UCSD-AML1 (cell line): Measurements from ENCODE around the gene KCNAB1.
A peak's percentile ranks its signal among the peaks of the same experiment; 100 is the strongest.

Experiments
- DNase-seq: peaks from one replicate; lab custom pipeline; 2025; ENCODE audit not compliant: unreplicated experiment; lab: John Stamatoyannopoulos, UW

KCNAB1 gene

DNA sequence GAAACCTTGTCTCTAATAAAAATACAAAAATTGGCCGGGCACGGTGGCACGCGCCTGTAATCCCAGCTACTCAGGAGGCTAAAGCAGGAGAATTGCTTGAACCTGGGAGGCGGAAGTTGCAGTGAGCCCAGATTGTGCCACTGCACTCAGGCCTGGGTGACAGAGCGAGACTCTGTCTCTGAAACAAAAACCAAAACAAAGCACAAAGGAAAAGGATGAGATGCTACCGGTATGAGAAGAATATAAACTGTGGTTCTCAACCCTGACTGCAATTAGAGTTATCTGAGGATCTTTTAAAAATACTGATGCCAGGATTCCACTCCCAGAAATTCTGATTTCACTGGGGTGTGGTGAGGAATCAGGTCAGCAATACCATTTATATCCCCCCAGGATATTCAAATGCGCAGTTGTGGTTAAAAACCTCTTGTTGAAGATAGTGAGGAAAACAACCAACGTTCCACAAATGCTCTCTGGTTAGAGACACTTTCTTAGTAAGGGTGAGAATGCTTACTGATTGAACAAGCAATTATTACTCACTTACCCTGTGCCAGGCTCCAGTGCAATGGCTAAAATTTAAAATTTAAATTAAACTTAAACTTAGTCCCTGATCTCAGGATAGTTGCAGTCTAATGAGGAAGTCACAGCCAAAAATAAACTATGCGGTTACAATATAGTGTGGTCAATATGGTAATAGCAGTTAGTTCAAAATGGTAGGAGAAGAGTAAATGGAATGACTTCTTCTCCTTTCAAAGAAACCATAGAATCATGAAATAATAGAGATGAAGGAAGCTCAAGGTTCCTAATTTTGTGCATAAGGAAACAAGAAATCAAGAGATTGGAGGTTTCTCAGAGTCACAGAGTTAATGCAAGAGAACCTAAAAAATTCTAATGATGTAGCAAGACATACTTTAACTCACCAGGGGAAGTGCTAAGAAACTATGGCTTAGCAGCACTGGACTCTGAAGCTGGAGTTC is 325.0 kb downstream of the KCNAB1 start:
- no peak for DNase-seq

DNA sequence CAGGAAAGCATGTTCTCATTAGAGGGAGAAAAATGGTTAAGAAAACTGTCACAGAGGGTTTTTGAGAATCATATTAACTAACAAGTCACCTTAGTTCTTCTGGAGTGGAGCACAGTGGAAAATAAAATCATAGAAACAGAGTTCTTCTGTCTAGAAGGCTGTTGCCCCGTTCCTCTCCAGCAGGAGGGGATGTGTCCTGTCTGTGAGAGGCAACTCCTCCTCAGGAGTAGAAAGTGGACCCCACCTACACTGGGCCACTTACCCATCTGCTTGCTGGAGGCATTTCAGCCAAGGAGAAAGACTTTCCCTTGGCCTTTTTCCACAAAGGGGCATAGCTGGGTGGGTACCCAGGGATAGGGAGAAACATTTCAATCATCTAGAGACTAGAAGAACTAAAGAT is 327.9 kb downstream of the KCNAB1 start:
- DNase-seq = peak; percentile 13

DNA sequence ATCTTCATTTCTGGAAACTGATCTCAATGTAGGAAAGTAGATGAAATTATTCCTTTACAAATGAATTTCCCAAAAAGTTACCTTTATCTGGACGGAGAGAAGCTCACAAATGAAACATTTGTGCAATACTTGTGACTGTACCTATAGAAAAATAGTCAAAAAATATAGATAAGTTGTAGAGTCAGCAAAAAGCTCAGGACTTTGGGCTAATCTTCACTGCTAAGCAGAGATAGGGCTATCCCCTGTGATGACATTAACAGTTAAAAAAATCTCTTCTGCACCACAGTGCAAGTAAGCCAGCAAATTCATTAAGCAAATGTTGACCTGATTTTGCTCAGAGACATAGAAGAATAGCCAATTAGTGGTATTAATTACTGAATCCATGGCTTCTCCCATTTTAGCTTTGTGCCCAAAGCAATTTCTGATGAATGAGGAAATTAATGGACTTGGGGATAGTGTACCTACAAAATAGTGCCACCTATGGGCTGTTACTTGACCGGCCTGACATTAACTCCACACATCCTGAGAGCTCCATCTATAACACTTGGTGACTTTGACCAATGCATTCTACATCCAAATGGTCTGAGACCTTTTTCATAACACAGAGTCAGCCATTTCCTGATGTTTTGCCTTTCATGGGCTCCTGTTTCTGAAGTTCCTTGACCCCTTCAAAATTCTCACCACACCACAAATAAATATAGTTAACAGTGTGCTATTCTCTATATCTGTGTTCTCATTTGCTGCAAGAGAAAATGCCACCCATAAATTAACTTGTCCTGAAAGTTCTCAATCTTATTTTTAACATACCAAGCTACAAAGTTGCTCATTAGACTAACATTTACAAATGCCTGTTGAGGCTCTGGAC is 329.6 kb downstream of the KCNAB1 start:
- no peak for DNase-seq

- DNase-seq = no peak
Observed at GRCh38 chr3:156455839-156456238, 335.5 kb downstream of the KCNAB1 start.

- DNase-seq = no peak
Observed at GRCh38 chr3:156456771-156457224, 336.4 kb downstream of the KCNAB1 start.

DNA sequence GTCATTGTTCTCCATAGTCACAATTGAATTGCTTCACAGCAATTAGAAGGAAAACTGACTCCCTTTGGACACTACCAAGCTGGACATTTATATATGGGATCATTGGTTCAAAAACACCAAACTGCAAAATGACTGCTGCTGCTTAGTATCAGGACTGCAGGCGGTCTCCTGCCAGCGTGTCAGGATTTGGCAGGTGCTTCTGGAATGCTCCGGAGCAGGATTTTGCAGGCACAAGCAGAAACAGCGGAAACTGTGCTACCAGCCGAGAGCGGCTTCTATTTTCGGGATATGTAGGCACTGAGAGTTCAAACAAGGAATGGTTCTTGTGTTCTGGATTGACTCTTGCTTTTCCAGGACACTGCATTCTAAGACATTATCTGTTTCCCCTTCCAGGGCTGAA is 339.1 kb downstream of the KCNAB1 start:
- DNase-seq = no peak

DNA sequence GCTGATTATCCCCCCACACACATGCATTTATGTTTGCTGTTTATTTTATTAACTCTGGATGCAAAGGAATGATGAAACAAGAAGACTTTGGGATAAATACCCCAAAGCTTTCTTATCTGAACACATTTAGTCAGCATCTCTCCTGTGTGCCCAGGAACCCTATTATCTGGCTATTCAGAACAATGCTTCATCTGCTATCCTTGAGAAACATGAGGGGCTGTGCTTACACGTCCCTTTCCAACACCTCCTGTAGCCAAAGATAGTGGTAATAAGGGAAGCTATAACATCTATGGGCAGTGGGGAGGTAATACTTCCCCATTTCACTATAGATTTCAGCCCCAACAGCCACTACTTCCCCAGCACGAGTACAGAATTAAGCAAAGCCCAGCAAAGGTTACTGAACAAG is 339.8 kb downstream of the KCNAB1 start:
- no peak for DNase-seq

GRCh38 chr3:156461889-156462288 is 341.5 kb downstream of the KCNAB1 start:
- no peak for DNase-seq

GRCh38 chr3:156463123-156463522 is 342.7 kb downstream of the KCNAB1 start:
- DNase-seq = no peak

GRCh38 chr3:156465194-156465593 is 344.8 kb downstream of the KCNAB1 start:
- DNase-seq = no peak

DNA sequence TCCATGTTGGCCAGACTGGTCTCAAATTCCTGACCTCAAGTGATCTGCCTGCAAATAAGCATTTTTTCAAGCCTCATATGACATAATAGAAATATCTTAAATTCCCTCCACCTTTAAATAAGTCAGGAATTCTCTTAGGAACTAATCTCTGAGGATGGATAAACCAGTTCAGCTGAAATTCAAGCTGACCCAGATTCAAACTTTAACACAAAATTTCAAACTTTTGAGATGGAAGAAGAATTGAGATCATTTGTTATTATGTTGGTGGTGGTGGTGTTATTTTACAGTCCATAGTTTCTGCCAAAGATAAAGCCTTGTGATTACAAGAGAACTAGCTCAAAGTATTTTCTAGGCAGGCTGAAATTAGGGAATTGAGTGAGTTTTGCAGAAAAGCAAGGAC is 349.1 kb downstream of the KCNAB1 start:
- DNase-seq = no peak

DNA sequence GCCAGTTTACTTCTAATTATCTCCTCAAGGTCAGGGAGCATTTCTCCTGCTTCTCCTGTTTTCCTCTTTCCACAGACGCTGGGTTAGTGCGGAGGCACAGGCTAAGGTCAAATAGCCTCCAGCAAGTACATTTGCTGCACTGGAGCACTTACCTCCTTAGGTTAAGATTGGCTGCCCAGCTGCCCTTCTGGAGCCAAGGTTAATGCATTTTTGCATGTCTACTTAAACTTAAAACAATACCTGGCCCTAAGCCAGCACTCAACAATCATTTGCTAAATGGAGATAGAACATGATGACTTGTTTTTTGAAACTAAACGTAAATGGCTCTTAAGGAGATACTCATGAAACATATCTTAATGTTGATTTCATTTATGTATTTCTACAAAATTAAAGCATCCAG is 351.1 kb downstream of the KCNAB1 start:
- no peak for DNase-seq

GRCh38 chr3:156472150-156472549 is 351.8 kb downstream of the KCNAB1 start:
- DNase-seq = no peak

DNA sequence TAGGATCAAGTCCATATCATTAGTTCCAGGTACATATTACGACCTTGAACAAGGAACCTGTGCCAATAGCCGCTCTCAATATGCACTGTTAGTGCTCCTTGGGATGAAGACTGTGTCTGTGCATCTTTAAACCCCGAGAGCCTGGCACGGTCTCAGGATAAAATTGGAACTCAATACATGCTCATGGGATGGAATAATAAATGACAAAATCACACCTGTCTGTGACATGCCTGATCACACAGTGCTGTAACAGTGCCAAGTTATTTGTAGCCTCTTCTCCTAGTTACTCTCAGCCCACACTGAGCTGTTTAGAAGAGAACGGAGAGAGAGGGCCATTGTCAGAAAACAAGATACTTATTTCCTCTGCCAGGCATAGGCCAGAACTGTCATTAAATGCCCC is 352.3 kb downstream of the KCNAB1 start:
- no peak for DNase-seq

GRCh38 chr3:156473341-156473740 is 353.0 kb downstream of the KCNAB1 start:
- no peak for DNase-seq

DNA sequence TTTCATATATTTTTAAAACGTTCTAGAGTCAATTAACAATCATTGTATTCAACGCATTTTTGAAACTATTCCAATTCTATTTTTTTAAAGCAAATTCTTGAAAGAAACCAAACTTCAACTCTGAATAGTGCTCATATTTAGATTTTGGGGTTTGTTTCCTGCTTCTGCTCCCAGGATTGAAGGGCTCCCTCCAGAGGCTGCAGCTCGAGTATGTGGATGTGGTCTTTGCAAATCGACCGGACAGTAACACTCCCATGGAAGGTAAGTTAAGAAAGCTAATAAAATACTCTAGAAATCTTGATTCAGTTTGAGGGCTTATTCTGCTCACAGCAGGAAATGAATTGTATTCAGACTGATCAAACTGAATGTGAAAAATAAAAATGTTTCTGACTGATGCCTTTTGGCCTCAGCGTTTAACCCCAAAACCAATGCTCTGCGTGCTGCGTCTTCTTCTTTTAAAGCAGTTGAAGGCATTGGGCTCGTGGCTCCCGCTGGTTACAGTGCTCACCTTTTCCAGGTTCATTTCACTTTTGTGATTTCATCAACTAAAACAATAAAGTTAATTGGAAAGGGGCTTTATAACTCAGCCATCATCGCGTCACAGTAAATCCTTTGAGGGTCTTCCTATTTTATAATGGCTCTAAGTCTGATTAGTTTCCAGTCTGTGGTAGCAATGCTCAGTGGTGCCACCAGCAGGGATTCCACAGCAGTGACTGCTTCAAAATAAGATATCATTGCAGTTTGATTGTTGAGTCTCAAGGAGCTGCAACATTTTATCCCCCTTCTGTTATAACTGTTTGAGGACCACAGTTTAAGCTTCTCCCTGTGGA is 354.4 kb downstream of the KCNAB1 start:
- DNase-seq = no peak

GRCh38 chr3:156477323-156477722 is 356.9 kb downstream of the KCNAB1 start:
- DNase-seq = no peak

- no peak for DNase-seq
Observed at GRCh38 chr3:156478891-156479290, 358.5 kb downstream of the KCNAB1 start.

DNA sequence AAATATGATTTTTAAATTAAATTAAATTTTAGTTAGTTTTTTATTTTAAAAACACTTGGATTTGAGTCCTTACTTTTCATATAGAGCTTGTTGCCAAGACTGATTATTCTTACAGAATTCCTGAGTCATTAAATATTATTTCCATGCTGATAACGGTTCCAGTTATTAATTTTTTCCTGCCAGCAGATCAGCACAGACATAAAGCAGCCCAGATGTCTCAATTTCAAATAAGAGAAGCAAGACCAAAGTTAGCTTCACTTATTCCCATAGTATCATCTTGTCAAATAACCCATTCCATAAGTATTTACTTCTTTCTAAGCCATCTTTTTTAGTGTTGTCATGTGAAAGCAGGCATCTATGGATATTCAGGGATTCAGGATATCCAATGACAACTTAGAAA is 359.2 kb downstream of the KCNAB1 start:
- no peak for DNase-seq

GRCh38 chr3:156480949-156481348 is 360.6 kb downstream of the KCNAB1 start:
- no peak for DNase-seq

- no peak for DNase-seq
Observed at GRCh38 chr3:156483002-156483401, 362.6 kb downstream of the KCNAB1 start.
